Ascending aorta (tissue), 2 donors: ENCODE measurements around the gene KYAT1. TPM values are rescaled to one million over a fixed set of nuclear protein-coding genes. Genes with fewer than 3 reads are reported as not detected.

Source experiments
- DNase-seq, 2 donors: peaks; one replicate each; pipeline ENCODE4 v3.0.0-alpha.2; 2019; ENCODE audit warnings: low spot score in 2 of 2
- H3K27ac ChIP-seq, 2 donors: fragments of 200-600 bp; sonication (generic); one replicate each; pipeline ENCODE4 v1.5.1; 2016 to 2017; ENCODE audit warnings: mild to moderate bottlenecking in 1 of 2
- H3K27me3 ChIP-seq: fragments of 200-600 bp; sonication (generic); one replicate; pipeline ENCODE4 v1.5.1; 2017
- H3K36me3 ChIP-seq, 2 donors: fragments of 200-600 bp; sonication (generic); one replicate each; pipeline ENCODE4 v1.5.1; 2016
- H3K4me1 ChIP-seq, 2 donors: fragments of 200-600 bp; sonication (generic); one replicate each; pipeline ENCODE4 v1.5.1; 2016 to 2017; ENCODE audit warnings: mild to moderate bottlenecking in 1 of 2
- H3K4me3 ChIP-seq, 2 donors: fragments of 200-600 bp; sonication (generic); one replicate each; pipeline ENCODE4 v1.5.1; 2016 to 2017; ENCODE audit warnings: mild to moderate bottlenecking in 1 of 2
- H3K9me3 ChIP-seq, 2 donors: fragments of 200-600 bp; sonication (generic); one replicate each; pipeline ENCODE4 v1.5.1; 2016
- CTCF ChIP-seq, 3 experiments: fragments of 200-600 bp in 2 of 3; fragments of 450-650 bp in 1 of 3; sonication (generic) in 2 of 3; IDR thresholded peaks; one replicate each; pipeline ENCODE4 v1.5.1; 2016 to 2019; ENCODE audit warnings: antibody characterized with exemption in 3 of 3, mild to moderate bottlenecking in 1 of 3, moderate library complexity in 1 of 3
- intact Hi-C: fragments of 100-400 bp; cut with DNase I; formaldehyde crosslinking; loops from one replicate; pipeline ENCODE4 v1.15.1; 2023
- total RNA-seq: library from RNA; depleted of rRNA; stranded (reverse); fragments of >200 nt; gene quantifications from one replicate; pipeline ENCODE4 v1.1.0, GENCODE V29; 2016

KYAT1 gene
- total RNA-seq, 1 donor from 2014 or later, result 4.9 TPM

GRCh38 chr9:128820665-128821583, 60.8 kb downstream of the KYAT1 start:
- no peak for DNase-seq
- H3K4me3 ChIP-seq, result no peak overlapping the region
- H3K4me1 ChIP-seq, result peaks cover 3 to 6% of the 10 kb centered on the region in 2 donors
- no peak for TF ChIP-seq CTCF (IDR thresholded peaks at IDR 0.05)
- H3K9me3 ChIP-seq, result no peaks in the 10 kb centered on the region
- H3K27ac ChIP-seq, result no peak overlapping the region
- H3K36me3 ChIP-seq, result peaks cover 29 to 47% of the 10 kb centered on the region in 2 donors
- H3K27me3 ChIP-seq, result no peaks in the 10 kb centered on the region
- intact Hi-C loops, result no loop called here

GRCh38 chr9:128819716-128820664, 61.8 kb downstream of the KYAT1 start:
- H3K27me3 ChIP-seq, result no peaks in the 10 kb centered on the region

DNA sequence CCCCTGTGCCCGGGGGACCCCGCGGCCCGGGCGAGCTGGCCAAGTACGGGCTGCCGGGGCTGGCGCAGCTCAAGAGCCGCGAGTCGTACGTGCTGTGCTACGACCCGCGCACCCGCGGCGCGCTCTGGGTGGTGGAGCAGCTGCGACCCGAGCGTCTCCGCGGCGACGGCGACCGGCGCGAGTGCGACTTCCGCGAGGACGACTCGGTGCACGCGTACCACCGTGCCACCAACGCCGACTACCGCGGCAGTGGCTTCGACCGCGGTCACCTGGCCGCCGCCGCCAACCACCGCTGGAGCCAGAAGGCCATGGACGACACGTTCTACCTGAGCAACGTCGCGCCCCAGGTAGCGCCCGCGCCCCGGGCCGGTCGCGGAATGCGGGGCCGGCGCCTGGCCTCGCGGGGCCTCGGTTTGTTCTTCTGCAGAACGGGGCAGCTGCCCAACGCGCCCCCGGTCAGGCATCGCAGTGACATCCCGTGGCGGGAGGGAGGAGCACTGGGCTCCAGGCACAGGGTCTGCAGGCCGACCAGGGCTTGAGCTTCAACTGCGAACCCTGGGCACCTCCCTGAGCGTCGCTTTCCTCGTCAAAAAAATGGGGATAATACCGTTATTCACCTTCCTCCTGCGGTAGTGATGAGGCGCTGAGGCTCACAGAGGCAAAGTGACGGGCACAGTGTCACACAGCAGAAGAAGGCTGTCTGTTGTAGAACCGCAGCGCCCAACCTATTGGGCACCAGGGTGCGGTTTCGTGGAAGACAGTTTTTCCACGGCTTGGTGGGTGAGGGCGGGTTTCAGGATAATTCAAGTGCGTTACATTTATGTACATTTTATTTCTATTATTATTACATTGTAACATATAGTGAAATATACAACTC, 62.7 kb downstream of the KYAT1 start:
- intact Hi-C loops, result loop anchor here (1.0 to 2.0 kb wide), 2 partner anchors 10 to 32 kb away; partner anchors contain the start of genes SPOUT1 and TBC1D13
- peak overlapping the region; percentile 48 to 97 for H3K4me3 ChIP-seq
- peaks cover 3 to 6% of the 10 kb centered on the region in 2 donors for H3K4me1 ChIP-seq
- H3K27ac ChIP-seq, result peak overlapping the region; percentile 80 to 84
- peaks cover 22 to 29% of the 10 kb centered on the region in 2 donors for H3K36me3 ChIP-seq
- no peaks in the 10 kb centered on the region for H3K27me3 ChIP-seq
- TF ChIP-seq CTCF (IDR thresholded peaks at IDR 0.05), result no peak
- no peaks in the 10 kb centered on the region for H3K9me3 ChIP-seq
- DNase-seq, result no peak

More at GRCh38 chr9:128819716-128820664, 61.8 kb downstream of the KYAT1 start:
- Histone ChIP-seq H3K36me3 (peaks cover 27 to 38% of the 10 kb centered on the region in 2 donors), H3K9me3 (no peaks in the 10 kb centered on the region), H3K4me3 (no peak overlapping the region), H3K27ac (no peak overlapping the region), H3K4me1 (peaks cover 3 to 6% of the 10 kb centered on the region in 2 donors)
- no peak for DNase-seq
- intact Hi-C loops, result loop anchor here (2.0 kb wide), 1 partner anchor 33 kb away; the partner anchor contains the start of gene TBC1D13
- no peak for TF ChIP-seq CTCF (IDR thresholded peaks at IDR 0.05)

- Histone ChIP-seq H3K4me1 (peaks cover 3 to 6% of the 10 kb centered on the region in 2 donors), H3K27me3 (no peaks in the 10 kb centered on the region), H3K27ac (peak within 1 kb of the TSS; percentile 80 to 84), H3K4me3 (peak within 1 kb of the TSS; percentile 48 to 97), H3K36me3 (peaks cover 18 to 20% of the 10 kb centered on the region in 2 donors), H3K9me3 (no peaks in the 10 kb centered on the region)
- intact Hi-C loops, result loop anchor here (1.0 to 2.0 kb wide), 2 partner anchors 11 to 31 kb away; partner anchors contain the start of genes SPOUT1 and TBC1D13
- peak; percentile 94 to 99 (median 98) for TF ChIP-seq CTCF (IDR thresholded peaks at IDR 0.05)
- DNase-seq, result peak; percentile 91 to 99
These were observed 63.5 kb downstream of the KYAT1 start, which contains the start of gene ENDOG for GRCh38 chr9:128818099-128818838. Gene ENDOG, plus strand, starts transcription at chr9:128818500. Its CDS starts 185 bp downstream, at chr9:128818685.
